GM18517 (cell line): ENCODE results near the gene PELI2.

ENCODE experiments used
- ATAC-seq: cut with Tn5 transposase; IDR thresholded peaks from one replicate; pipeline ENCODE4 v1.9.1; 2021; ENCODE audit warnings: mild to moderate bottlenecking, moderate library complexity; ENCODE audit not compliant: unreplicated experiment

PELI2 gene

DNA sequence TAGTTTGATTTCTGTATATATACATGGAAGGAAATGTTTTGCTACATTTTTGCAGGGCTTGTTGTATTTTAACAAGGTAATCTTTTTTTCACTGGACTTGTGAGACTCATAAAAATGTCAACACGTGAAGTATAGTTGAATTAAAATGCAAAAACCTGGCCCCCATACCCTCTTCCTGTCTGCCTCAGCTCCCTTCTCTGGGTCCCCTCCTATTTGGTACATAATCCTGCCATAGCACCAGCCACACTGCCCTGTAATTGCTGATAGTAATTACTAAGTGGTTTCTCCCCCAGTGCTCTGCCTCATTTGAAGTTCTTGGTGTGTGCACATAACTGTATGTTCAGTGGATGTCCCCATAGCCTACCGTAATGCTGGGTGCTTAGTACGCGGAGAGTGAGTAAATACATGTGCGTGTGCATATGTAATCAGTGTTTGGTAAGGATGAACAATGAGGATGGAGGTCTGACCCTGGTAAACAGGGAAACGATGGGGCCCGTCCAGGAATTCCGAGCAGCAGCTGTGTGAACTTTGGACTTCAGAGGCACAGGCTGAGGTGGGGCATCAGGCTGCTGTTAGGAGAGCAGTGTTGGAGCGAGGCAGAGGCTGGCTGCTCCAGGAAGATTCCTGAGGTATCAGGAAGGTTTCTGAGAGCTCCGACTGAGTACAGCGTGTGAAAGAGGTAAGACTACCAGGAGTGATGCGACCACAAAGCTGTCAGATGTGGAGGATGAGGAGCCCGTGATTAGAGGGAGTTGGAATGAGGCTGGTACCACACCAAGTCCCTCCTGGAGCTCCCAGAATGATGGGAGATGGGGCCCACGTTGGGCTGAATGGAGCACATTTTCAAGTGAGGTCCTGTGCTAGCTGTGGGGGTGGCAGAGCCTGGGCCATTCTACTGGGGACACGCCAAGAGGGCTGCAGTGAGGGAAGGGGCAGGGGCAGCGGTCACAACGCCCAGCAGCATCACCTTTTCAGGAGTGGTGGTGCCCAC is 106.8 kb downstream of the PELI2 start:
- no peak for ATAC-seq

DNA sequence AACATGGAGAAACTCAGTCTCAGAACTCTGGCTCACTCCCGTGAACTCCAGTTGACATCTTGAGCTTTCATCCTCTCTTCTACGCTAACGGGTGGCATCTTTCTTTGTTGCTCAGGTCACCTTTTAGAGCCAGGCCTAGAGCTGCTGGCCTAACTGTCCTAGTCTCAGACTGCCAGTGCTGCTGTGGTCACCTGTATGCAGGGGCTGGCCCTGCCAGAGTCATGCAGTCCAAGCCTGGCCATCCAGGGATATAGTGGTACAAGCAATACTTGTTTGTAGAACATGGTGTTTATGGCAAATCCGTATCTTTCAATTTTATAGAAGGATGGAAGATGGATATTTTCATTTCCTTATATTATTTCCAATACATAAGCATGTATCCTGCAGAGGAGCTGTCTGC is 117.2 kb downstream of the PELI2 start:
- no peak for ATAC-seq

DNA sequence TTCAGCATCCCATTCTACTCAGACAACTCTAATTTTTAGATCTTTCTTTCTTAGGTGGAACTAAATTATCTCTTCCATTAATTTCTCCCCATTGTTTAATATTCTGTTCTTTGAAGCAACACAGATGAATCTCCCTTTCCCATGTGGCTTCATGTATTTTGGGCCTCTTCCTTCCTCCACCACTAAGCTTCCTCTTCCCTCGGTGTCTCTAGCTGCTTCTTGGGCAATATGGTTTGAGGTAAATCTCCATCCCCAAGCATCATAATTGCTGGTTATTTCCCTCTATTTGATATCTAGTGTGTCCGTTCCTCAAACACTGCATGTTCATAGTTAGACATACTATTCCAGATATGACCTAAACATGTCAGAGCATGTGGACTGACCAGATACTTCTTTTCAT is 119.2 kb downstream of the PELI2 start:
- ATAC-seq, result no peak

DNA sequence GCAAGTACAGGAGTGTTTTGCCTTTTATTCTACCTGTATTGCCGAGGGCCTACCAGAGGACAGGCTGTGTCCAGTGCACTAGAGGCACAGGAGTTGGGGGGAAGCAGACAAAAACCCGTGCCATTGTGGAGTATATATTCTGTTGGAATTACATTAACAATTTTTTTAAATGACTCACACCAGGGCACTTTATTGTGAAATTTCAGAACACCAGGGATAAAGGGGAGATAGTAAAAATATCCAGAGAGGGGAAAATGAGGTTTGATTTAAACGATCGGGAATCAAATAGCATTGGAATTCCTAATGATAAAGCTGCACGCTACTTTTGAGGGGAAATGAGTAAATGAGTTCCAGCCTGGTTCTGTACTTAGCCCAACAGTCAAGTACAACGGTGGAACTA is 123.2 kb downstream of the PELI2 start:
- ATAC-seq, result no peak

DNA sequence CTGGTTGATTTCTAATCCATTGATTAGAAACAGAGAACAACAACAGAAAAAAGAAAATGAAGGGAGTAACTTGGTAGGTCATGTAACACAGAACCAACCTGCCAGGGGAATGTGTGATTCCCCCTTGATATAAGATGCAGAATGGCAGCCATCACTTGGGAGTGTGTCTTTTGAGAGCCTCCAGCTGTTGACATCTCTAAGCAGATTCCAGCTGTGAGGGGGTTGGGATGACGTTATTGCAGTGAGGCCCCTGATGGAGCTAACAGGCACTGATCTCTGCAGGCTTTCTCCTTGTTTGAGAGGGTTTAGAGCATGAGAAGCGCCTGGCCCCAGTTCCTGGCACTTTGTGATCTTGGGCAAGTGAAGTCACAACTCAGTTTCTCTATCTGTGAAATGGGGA is 124.9 kb downstream of the PELI2 start:
- ATAC-seq, result no peak

DNA sequence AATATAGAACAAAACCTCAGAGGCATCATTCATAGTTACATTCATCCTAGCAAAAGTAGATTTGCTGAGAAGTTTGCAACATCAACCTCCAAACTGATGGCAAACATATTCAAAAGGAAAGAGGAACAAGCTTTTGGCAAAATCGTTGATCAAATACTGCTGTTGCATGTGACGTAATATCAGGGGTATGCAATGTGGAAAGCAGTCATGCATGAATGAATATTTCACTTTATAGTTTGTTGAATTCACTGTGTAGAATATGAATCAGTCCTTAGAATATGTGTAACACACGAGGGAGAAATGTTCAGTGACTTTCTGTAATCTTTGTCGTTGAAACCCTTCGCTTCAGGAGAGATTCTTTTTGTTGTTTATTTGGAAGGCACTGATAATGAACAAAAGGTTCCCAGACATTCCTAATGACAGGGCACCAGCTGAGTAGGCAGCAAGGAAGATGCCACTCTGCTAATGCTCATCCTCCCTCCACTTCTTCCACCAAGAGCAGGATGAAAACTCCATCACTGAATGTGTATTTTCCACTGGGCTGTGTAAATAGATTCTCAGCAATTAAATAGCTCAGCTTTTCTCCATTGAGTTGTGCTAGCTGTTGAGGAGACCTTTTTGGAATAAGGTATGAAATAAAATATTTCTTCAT is 126.1 kb downstream of the PELI2 start:
- no peak for ATAC-seq

DNA sequence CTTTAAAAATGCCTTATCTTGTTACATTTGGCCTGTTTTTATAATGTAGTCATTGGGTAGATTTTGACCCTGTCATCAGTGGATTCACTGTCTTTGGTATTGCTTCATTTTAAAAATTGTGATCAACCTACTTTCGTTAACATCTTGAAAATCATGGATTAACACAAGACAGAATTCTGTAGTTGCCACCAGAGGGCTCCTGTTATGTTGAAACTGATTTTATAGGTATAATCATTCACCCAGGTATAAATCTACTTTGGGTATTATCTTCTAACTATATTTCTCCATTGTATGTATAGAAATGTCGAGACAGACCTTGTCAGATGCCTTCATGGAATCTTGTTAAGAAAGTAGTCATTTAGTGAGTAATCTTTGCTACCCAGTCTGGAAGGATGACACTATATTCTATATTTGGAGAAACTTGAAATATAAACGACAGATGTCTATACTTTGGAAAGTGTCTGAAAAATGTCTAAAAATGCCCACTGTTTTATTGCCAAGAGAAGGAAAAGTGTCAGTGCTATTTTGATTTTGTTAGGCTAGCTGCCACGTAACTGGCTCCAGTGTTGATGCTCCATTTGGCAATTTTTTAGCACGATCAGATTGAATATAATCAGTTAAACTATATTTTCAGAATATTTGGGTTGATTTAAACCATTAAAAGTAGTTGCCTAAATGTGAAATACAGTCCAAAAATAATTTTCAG is 129.4 kb downstream of the PELI2 start:
- no peak for ATAC-seq

DNA sequence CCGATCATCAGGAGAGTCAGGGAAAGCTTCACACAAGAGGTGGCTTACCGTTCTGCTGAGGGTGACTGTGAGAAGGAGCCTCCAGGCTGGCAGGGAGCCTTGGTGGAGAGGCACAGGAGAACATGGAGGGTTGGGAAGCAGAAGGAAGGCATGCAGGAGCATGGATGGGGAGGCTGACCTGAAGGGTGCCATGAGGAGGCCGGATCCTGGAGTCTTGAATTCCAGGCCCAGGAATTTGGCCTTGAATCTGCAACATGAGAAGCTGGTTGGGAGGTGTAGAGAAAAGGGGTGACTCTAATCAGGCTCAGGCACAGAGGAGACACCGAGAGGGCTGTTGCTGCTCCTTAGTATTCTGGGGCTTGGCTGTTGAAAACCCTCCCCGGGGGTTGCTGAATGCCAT is 130.2 kb downstream of the PELI2 start:
- ATAC-seq, result no peak

DNA sequence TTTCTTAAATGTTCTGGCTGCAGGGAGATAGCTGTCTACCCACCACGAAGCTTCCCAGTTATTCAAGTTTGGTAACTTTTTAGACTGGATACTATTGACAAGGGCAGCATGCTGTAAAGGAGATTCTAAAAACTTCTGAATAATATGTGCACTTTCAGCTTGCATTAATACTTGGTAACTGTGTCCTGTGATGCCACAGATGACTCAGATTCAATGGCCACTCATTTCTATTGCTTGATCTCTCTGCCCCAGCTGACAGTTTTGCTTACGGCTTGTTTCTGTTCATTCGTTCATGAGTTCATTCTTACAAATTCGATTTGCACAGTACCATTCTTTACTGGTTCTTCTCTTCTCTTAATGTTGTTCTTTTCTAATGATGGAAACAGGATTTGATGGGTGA is 142.8 kb downstream of the PELI2 start:
- no peak for ATAC-seq

DNA sequence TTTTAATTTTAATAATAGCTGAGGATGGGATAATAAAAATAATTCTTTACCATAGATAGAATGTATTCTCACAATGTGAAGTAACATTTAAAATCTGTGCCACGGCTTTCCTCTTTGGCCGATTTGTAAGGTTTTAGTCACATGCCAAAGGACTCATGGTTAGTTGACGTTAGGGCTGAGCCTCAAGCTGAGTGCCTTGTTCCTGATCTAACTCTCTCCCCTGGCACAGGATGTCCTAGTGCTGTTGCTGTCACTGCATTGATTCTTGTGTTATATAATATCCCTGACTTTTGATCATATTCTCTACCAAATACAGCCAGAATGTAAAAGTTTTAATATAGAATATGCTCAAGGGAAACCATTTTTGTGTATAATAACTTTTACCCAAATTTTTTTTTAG is 144.3 kb downstream of the PELI2 start:
- ATAC-seq, result no peak

DNA sequence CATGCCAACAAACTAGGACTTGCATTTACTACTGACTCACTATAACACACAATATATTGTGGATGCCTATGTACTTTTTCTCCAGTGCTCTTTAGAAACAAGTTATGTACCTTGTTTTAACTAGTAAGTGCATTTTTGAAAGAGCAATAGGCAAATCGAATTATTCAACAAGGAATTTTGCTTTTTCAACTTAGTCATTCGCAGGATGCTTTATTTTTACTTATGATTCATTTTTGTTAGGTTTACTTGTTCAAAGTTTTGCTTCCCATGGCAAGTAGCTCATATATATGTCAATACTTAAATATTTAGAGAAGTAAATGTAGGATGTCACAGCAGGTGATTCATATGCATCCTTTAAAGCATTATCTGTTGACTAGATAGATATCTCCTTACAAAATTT is 149.8 kb downstream of the PELI2 start:
- ATAC-seq, result no peak

DNA sequence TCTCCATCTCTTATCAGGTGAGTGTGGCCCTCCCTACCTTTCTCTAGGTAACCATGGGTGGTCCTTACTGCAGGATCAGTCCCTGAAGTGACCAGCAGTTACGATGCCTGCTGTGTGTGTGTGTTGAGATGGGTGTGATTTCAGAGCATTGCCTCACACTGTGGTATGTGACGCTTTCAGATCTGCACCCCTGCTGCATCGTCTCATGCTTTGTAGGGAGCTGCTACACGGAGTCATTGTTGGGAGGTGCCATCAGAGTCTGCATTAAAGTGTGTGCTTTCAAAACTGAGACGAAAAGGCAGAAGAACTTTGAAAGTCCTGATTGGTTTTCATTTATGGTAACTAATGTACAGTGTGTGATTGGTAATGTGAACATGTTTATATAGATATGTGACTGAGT is 150.5 kb downstream of the PELI2 start:
- ATAC-seq, result no peak

DNA sequence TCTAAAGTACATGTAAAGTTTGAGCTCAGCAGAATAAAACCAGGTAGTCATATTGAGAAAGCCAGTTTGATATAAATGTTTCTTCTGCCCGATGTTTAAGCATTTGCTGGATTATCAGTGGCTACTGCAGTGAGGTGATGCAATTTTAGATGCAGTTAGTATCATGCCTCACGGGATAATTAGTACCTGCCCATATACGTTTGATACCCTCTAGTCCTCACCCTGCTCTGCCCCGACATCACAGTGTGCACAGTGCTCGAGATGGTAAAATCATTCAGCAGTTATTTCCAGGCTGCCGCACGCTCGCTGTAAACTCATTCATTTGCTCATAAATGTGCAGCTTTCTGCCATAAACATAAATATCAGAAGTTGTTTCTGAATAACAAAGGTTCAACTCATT is 152.7 kb downstream of the PELI2 start:
- no peak for ATAC-seq

DNA sequence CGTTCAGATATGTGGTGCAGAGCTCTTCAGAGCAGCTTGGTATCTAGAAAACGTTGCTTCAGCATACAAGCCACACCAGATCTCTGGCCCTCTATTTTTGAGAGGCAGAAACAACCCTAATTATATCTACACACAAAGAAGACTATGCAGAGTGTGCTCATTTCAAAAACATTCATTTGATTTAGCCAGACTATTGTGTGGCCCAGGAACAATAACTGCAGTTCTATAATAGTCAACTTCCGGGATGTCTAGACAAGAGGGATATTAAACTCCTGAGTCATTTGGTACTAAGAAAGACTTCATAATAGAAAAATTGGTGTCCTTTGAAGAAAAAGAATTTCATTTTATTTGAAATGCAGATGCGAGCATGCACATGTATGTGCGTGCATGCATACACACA is 153.8 kb downstream of the PELI2 start:
- ATAC-seq, result no peak

DNA sequence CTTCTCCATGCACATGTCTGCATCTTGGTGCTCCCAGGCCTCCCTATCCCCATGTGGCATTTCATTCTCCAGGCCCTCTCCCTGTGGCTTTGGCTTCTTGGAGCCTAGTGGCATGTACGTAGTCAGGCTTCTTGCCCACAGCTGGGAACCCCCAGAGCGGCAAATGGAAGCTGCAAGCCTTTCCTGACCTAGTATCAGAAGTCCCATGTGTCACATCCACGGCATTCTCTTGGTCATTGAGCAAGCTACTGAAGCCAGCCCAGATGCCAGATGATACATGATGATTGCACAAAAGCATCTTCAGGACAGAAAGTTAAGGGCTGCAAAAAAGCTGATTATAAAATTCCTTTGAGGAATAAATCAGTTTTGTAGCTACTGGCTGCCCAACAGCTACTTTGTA is 154.9 kb downstream of the PELI2 start:
- ATAC-seq, result no peak

DNA sequence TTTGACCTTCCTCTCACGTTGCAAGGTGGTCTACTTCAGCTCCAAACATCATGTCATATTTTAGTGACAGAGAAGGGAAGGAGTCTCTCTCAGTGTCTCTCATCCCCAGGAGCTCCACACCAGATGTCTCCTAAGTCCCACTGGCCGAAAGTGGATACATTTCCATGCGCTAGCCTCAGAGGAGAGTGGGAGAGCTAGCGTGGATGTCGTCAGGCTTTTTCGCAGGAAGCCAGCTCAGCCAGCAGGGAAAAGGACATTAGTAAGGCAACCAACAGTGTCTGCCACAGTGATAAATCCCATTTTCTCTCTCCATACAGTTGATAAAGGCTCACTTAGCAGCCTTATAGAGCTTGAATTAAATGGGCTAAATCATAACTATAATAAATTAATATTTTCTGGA is 155.7 kb downstream of the PELI2 start:
- no peak for ATAC-seq

DNA sequence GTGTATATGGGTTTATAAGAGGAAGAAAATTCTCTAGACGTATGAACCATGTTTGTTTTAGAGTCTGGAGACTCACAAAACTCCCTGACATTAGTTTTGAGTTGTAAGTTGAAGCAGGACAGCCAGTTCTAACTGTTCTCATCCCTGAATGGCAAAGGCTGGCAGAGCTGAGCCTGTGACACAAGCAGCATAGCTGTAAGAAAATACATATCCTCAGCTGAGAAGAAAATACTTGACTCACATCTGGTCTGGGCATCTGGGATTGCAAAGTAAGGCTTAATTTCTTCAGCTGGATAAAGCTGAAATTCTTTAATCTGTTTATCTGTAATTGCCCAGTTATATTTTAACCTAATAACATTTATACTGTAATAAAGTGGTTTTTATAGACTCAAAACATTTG is 156.3 kb downstream of the PELI2 start:
- no peak for ATAC-seq

DNA sequence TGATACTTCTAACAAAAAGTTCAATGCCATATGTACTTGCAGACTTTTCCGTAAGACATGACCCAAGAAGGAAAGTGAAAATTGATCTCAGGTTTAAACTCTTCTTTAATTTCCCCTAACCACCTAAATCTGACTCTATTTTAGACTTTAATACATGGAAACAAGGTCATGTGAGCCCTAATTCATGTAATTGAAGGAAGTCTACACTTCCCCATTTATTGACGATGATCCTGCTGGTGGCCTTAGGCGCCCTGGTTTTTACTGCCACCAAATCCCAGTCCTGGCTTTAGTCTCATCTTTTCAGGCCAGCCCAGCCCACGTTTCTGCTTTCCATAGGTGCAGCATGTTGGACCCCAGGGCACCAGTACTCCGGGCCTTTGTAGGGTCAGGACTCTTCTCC is 157.9 kb downstream of the PELI2 start:
- no peak for ATAC-seq

DNA sequence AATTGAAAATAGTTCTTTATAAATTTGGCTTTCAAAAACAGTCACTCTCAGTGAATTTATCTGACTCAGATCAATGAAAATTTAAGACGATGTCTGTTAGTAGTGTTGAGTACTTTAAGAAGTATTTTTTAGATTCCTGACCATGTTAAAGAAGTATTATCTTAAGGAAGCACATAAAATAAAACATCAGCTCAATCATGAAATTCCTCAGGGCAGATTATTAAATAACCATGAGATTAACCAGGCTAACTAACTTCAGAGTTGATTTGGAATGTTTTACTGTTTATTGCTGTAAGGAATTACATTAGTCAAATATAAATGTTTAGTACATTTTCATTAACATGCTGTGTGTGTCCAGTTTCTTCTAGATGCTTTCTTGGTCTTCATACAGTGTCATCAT is 160.2 kb downstream of the PELI2 start:
- no peak for ATAC-seq

DNA sequence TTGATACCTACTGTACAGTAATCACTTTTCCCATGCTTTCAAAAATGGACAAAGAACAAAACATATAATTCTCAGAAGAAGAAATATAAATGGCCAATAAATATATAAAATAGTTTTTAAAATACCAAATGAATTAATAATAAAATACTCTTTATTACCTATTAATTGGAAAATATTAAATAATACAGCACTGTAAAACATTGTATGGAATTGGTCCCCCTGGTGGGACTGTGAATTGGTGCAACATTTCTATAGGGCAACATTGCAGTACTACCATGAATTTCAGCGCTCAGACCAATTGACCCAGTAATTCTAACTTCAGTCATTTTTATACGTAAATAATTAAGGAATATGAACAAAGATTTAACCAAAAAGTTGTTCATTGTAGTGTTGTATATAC is 162.6 kb downstream of the PELI2 start:
- no peak for ATAC-seq

DNA sequence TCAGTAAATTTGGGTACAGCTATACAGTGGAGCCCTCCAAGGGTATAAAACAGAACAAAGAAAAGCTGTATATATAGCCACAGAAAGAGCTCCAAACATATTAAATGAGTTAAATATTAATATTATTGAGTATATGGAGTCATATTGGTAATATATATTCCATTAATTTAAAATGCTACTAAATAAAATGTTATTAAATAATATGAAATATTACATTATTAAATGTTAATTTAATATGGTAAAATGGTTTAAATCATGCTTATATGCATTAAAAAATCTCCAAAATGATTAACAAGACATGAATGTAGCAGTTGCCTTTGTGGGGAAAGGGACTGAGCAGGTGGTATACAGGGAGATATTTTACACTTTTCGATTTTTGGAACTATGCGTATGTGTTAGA is 164.0 kb downstream of the PELI2 start:
- no peak for ATAC-seq

DNA sequence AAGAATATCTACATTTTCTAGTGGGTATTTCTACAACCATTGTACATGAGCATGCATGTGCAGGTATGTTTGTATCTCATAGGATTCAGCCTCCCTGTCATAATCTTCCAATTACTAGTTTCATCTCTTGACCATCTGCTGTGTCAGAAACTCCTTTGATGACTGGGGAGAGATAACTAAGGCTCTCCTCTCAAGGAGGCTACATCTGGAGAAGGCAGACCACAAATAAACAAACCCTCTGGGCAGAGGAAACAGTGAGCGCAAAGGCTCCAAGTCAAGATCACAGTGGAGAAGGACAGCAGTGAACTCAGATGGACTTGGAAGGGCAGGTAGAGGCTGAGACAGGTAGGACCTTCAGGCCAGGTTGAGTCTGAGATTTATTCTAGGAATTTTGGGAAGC is 166.4 kb downstream of the PELI2 start:
- no peak for ATAC-seq
